HCEC 1CT (cell line): Measurements from ENCODE around the gene CEP95.
"Not testable (repeated sequence)": the region's sequence is repeated elsewhere in the genome, so short reads cannot be mapped to it uniquely, and the experiment has no call there.

Experiments used
- DNase-seq: peaks from one replicate; pipeline ENCODE4 v3.0.0-alpha.2; 2017

CEP95 gene, protein sequence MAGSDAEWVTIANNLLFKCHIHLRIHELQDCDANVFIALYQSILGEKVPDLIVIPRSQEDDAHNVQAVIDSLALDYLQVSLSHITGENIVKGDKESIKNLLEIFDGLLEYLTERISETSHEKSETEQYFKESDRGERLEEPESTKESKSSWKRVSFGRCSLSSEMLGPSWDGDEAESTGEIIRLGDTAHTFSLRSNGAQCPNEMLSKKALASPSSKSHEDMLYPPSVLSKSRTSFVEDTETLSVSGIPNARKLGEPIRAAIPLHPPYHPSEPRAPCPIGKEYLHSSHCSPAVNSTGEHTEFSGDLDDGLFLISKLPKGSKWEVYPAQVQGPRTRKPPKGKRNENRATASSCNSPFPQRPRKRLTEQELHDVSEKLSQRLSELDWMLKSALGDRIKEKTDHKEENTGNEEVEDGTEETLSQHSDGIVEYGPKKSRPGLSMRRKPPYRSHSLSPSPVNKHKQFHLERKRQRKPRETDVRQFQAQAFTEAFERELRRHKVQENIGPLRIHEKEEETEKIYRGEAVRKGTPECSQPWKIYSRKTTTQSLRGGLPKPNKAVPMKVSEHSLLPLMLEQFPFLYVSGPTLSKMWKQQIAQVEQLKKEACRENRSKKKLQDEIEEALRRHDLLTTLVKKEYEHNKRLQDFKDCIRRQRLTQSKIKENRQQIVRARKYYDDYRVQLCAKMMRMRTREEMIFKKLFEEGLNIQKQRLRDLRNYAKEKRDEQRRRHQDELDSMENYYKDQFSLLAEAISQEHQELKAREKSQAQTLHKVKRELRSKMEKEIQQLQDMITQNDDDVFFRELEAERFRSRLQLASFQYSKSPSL

DNA sequence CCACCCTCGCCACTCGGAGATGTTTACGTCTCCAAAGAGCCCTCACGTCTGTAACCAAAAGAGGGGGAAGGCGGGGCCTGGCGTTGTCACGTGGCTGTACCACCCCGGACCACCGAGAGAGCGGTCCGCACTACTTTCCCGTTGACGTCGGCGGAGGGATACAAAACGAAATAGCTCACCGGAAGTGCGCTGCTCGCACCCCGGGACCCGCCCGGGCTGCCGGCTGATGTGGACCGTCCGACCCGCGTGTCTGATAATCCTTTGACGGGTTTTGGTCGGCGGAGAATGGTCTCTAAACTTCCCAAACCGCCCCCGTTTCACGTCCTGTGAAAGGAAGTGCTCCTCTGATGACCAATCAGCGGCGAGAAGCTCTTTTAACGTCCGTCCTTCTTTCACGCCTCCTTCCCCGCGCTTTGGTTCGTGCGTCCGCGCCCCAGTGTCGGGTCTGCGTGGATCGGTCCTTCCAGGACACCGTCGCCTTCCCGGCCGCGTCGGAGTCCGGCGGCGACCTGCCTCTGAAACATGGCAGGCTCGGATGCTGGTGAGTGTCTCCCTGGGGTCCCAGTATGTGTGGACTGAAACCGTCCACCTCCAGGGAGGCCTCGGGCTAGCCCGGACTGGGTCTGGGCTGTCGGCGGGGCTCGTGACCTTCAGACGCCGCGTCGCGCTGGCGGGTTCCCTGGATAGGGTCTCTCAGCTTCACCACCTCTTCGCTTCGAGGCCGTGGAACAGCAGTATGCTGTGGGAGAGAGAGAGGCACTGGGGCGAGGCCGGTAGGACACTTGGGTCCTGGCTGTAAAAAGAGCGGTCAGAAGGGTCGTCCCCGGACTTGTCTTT, at the start of gene CEP95:
CEP95 (plus strand) TSS at position 402 of the 837 bp plus-strand sequence; CDS start at position 523, 121 bp downstream.
- peak; percentile 98 for DNase-seq

DNA sequence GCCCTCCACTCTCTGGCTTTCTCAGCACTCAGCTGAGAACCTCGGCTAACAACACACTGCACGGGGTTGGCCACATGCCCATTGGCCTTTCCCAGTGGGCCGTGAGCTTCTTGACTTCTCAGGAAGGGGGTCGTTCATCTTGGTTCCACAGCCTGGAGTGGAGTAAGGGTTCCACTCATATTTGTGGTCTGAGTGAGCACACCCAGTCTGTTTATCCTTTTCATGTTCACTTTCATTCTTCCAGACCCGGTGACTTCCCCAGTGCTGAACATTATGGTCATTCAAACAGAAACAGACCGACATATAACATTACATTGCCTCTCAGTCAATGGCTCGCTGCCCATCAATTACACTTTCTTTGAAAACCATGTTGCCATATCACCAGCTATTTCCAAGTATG, 49.6 kb upstream of the CEP95 start:
- no peak for DNase-seq

DNA sequence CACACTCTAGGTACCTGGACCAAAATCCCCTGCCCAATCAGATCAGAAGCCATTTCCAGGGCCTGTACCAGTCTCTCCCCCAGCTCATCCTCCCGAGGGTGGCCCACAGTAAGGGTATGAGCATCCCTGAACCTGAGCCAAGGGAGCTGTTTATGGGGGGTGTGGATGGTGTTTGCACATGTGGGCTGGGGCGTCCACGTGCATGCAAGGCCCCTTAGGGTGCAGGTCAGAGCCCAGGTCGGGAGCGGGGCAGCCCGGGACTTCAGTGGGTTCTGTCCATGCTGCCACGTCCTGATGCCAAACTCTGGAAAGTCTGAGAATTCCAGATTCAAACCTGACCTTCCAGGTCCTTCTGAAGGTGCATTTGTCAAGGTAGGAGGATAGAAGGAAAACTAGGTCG, 48.0 kb upstream of the CEP95 start:
- DNase-seq: no peak

DNA sequence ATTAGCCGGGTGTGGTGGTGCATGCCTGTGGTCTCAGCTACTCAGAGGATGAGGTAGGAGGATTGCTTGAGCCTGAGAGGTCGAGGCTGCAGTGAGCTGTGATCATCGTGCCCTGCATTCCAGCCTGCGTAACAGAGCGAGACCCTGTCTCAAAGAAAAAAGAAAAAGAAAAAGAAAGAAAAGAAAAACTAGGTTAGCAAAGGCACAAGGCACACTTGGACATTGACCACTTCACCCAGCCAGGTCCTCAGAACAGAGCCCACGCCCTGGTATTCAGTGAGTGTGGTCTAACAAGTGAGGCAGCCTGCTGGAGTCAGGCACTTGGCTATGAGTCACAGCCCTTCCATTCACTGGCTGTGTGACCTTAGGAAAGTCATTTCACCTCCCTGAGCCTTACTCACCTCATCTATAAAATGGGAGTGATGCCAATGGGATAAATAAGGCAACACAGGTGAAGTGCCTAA, 47.5 kb upstream of the CEP95 start:
- DNase-seq: peak; percentile 60

DNA sequence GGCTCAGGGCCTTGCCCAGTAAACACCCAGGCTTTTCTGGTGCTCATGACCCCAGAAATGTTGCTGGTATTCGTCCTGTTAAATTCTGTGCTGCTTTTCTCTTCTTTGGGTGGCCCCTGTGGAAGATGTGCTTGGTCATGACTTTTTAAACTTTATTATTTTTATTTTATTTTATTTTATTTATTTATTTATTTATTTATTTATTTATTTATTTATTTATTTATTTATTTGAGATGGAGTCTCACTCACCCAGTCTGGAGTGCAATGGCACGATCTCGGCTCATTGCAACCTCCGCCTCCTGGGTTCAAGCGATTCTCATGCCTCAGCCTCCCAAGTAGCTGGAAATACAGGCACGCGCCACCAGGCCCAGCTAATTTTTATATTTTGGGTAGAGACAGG, 47.0 kb upstream of the CEP95 start:
- DNase-seq: not testable (repeated sequence)

- DNase-seq: no peak
Observed at GRCh38 chr17:64460955-64461354, 45.8 kb upstream of the CEP95 start.

DNA sequence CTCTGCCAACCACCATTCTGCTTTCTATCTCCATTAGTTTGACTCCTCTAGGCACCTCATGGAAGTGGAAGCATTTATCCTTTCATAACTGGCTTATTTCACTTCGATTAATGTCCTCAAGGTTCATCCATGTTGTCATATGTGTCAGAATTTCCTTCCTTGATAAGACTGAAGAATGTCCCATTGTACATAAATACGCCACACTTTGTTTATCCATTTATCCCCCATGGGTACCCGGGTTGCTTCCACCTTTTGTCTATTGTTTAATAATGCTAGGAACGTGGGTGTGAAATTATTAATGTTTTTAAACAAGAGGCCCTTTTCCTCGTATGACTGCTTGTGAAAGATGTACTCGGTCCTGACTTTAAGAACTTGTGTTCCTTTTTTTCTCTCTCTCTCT, 45.0 kb upstream of the CEP95 start:
- DNase-seq: no peak

GRCh38 chr17:64466019-64466735, 40.6 kb upstream of the CEP95 start:
- no peak for DNase-seq

DNA sequence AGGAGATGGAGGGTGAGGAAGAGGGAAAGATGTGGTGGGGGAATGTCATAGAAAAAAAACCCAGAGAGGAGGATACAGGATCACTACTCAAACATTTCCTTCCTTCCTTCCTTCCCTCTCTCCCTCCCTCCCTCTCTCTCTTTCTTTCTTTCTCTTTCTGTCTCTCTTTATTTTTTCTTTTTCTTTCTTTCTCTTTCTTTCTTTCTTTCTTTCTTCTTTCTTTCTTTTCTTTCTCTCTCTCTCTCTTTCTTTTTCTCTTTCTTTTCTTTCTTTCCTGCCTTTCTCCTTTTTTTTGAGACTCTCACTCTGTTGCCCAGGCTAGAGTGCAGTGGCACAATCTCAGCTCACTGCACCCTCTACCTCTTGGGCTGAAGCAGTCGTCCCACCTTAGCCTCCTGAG, 39.9 kb upstream of the CEP95 start:
- not testable (repeated sequence) for DNase-seq

DNA sequence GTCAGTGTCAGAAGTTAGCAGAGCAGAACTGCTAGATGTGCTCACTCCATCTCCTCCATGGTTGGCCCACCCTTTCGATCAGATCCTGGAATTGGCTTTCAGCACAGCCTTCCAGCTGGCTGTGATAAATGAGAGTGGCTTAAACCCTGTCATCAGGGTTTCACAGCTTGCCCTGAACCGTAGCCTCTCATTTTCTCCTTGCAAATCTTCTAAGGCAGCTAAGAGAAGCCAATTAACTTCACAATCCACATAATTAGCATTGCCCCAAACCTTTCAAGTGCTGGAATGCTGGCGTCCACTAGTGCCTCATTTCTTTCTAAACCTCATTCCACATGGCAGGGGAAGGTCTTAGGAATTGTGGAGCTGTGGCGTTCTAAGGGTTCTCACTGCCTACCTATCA, 36.2 kb upstream of the CEP95 start:
- no peak for DNase-seq

- no peak for DNase-seq
Observed at GRCh38 chr17:64471440-64471839, 35.3 kb upstream of the CEP95 start.

GRCh38 chr17:64472564-64472963, 34.2 kb upstream of the CEP95 start:
- DNase-seq: no peak

DNA sequence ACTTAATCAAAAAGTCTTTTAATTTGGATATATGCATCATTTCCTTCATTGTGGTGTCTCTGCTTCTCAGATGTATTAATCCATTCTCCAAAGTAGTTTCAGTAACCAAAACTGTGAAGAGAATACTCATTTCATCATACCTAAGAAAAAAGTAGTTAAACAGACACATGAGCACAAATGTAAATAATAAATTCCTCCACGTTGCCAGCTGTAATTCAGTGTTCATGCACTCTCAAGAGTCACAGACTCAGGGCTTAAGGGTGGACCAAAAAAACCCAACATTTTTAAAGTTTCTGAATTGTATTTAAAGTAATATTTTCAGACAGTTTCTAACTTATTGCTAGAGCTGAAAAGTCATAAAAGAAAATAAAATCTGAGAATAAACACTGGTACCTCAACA, 28.9 kb upstream of the CEP95 start:
- DNase-seq: no peak

DNA sequence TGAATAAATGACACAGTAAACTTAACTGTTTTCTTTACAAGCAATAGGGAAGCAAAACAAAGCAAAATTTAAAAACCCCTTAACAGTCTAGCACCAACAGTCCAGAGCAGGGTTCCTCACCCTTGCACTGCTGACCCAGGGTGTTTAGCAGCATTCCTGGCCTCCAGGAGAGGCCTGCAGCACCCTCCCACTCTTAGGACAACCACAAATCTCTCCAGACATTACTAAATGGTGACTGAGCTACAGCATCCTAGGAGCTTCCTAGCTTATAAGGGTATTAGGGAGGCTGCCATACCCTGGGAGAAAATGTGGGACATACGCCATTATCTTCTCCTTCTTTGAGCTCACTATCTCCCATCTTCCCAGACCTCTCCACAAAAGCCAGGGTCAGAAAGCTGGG, 25.8 kb upstream of the CEP95 start:
- DNase-seq: no peak

DNA sequence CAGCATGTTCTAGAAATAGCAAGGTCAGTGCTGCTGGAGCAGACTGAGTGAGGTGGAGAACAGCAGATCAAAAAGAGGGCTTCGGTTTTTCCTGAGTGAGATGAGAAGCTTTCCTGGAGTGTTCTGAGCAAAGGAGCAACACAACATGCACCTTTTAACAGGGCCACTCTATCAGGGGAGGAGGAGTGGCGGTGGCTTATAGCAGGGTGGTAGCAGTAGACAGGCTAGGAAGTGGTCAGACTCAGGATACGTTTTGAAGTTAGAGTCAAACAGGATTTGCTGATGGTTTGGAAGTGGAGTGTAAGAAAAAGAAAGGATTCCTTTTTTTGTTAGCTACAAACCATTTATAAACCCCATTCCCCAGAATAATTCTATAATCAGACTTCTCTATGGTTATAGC, 22.4 kb upstream of the CEP95 start:
- no peak for DNase-seq

DNA sequence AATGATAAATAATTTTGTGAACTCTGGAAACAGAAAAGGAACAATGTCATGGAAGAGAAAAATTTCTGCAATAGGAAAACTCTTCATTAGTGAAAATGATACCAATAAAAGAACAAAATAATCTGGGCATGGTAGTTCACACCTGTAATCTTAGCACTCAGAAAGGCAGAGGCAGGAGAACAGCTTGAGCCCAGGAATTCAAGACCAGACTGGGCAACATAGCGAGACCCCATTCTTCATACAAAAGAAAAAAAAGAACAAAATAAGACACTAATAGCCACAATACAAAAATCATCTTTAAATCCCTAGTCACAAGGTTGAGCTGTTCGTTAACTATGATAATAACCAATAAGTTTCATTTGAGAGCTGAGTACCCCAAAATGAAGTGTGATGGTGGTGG, 18.5 kb upstream of the CEP95 start:
- no peak for DNase-seq

DNA sequence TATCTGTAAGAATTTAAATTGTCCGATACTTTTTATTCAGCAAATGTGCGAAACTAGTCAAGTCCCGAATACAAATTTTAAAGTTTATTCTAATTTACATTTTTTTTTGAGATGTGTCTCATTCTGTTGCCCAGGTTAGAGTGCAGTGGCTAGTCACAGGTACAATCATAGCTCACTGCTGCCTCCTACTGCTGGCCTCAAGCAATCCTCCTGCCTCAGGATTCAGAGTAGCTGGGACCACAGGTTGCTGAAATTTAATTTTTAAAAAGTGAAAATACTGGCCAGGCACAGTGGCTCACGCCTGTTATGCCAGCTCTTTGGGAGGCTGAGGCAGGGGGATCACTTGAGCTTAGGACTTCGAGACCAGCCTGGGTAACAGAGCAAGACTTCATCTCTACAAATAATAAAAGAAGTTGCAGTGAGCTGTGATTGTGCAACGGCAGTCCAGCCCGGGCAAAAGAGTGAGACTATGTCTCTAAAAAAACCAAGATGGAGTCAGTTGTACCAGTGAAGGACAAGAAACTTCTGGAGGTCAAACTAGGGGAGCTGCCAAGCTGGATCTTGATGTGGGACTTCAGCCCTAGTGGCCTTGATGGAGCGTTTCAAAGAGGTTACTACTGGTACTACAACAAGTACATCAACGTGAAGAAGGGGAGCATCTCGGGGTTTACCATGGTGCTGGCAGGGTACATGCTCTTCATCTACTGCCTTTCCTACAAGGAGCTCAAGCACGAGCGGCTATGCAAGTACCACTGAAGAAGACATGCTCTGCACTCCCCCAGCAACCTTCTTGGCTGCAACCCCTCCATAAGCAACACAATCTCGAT, 15.5 kb upstream of the CEP95 start:
- peak; percentile 40 for DNase-seq

GRCh38 chr17:64491994-64492393, 14.8 kb upstream of the CEP95 start:
- no peak for DNase-seq

DNA sequence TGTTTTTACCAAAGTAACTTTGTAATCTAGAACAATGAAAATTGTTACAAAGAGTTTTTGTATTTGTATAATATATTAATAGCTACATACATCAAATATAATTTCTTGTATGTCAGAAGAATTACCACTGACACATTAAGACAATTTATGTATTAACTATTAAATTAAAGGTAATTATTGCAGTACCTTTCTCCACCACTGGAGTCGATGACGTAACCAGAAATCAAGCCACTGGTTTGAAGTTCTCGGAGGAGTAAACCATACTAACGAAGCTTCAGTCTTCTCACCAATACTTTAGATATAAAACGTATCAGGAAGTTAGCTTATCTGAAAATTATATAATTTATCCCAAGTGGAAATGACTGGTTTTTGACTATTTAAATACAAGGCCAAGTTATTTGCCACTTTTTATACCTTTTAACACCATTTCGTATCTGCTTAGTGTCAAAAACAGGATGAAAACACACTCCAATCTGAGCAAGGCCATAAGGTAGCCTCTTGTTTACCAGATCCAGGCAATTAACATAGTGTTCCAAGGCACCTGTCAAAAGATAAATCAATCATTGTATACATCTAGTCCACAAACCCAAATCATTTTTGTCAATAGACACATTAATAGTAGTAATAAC, 14.2 kb upstream of the CEP95 start:
- peak; percentile 9 for DNase-seq

DNA sequence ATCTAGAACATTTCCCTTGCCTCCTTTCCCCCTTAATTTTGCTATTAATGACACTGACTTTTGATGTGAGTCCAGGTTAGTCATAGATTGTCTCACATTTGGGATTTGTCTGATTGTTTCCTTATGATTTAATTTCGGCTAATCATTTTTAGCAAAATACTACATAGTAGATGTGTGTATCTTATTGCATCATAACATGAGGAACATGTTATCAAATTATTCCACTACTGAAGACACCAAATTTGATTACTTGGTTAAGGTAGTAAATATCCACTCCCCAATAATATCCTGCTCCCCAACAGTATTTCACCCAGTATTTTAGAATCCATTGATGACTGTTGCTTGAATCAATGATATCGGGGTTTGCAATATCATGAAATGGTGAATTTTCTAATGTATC, 12.7 kb upstream of the CEP95 start:
- DNase-seq: no peak

- DNase-seq: not testable (repeated sequence)
Observed at GRCh38 chr17:64495300-64495699, 11.5 kb upstream of the CEP95 start.
